ENCODE results near the gene TRIAP1. TPM values are rescaled to one million over a fixed set of nuclear protein-coding genes. Genes with fewer than 3 reads are reported as not detected.
"Not testable (repeated sequence)": the region's sequence is repeated elsewhere in the genome, so short reads cannot be mapped to it uniquely, and the experiment has no call there.

TRIAP1 gene
- 10 to 100 TPM; 35.0 to 48.4 (median 42.8) TPM for polyA plus RNA-seq (ENCODE audit: insufficient read length in 4 of 4)

DNA sequence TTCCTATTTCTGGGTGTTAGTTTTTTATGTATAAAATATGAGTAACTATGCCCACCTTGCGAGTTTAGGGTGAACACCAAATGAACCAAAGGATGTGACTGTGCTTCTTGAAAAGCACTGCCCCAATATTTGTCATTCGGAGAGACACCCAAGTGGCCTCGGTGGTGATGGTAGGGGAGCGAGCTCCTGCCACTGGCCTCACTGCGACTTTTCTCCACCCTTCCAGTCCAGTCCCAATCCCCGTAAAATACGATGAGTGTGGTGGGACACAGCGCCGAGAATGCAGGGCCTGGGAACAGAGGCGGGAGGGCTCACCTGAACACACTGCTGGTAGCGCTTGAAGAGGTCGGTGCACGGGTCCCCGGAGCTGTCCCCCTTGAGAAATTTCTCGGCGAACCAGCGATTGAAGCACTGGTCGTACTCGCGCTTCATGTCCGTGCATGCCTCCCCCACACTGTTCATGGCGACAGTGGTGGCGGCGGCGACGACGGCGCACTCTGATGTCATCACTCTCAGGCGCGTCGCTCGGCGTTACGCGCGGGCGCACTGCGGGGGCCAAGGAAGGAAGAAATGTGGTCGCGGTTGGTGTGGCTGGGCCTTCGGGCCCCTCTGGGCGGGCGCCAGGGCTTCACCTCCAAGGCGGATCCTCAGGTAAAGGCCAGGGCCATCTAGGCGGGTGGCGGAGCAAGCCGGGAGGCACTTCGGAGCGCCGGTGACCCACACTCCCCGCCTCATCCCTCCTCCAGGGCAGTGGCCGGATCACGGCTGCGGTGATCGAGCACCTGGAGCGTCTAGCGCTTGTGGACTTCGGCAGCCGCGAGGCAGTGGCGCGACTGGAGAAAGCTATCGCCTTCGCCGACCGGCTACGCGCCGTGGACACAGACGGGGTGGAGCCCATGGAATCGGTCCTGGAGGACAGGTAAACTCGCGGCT is at the start of gene TRIAP1, which contains the start of gene GATC:
TRIAP1 (minus strand) TSS at position 474 of the 933 bp plus-strand sequence; CDS start at position 462, 12 bp downstream.
GATC (plus strand) TSS at position 534 of the 933 bp plus-strand sequence; CDS start at position 571, 37 bp downstream.
- peak in 3 of 4 donors; percentile 72 to 83 (median 75) for DNase-seq (ENCODE audit: low read depth in 4 of 4, low spot score in 2 of 4)

DNA sequence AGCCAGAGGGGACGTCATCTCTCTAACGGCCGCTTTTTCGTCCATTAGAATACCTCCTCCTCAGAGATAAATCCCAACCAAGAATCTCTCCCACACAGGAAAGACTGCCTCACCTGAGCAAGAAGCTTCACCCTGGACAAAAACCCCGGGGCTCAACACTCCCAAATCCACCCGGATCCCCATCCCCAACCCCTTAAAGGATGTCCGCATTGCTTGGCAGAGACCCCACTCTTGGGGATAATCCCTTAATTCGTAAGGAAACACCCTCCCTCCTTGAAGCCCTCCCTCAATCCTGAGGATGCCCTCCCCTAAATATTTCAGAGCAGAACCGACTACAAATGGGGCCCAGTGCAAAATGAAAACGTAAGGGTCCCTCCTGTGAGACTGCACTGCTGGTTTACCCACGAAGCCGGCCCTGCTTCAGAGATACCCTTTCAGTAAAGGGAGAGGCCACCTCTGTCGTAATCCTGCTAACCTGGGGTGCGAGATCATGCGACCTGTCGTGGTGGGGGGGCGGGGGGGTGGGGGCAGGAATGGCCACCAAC is 49.1 kb upstream of the TRIAP1 start:
- no peak for DNase-seq (ENCODE audit: low read depth in 4 of 4, low spot score in 2 of 4)

DNA sequence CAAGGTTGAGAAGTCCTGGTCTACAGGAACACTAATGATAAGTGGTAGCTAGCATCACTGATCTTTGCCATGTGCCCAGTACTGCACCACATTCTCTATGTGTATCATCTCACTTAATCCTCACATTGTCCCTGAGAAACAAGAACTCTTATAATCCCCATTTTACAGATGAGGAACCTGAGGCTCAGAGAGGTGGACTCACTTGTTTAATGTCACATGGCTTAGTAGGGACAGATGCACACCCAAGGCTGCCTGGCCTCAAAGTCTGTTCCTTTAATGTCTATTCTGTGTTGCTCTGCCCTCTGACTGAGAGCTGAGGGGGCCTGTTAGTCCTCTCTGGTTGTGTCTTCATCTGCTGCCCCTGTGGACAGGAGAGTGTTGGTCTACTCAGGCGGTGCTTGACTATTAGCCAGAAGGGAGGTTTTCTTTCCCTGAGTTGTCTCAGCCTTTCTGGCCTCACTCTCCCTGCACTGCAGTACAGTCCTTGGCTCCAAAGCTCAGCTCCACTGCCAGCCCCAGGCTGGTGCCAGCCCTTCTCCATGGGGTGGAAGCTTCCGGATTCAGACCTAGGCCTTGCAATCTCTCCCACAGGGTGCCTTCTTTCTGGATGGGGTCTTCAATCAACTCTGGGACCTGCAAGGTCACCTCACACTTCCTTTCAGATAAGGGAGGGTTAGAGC is 44.8 kb upstream of the TRIAP1 start:
- no peak for DNase-seq (ENCODE audit: low read depth in 4 of 4, low spot score in 2 of 4)

DNA sequence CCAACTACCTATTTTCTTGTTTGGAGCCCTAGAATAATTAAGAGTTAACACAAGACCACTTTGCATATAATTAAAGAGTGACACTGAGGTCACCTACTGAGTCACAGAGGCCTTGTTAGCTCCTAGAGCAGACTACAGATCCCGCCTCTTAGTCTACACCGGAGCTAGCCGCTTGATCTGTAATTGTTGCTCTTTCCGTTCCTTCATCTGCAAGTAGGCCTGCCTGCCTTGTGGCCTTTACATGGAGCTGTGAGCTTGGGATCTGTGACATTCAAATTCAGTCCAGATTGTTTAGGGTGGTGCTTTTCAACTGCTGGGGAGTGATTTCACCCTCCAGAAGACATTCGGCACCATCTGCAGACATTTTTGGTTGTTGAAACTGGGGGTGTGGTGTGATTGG is 44.1 kb upstream of the TRIAP1 start:
- no peak for DNase-seq (ENCODE audit: low read depth in 4 of 4, low spot score in 2 of 4)

DNA sequence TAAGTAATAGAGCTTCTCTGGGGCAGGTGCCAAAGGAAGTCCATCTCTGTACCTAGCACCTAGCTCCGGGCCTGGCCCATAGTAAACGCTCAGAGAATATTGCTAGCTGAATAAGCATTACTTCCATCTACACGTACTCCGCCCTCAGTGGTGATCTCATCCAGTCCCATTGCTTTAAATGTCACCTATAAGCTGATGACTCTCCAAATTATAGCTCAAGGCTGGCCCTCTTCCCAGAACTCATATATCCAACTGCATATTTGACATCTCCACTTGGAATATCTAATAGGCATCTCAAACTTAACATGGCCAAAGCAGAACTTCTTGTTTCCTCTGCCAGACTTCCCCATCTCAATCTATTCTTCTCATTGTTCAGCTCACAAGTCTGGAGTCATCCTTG is 42.8 kb upstream of the TRIAP1 start:
- DNase-seq (ENCODE audit: low read depth in 4 of 4, low spot score in 2 of 4) = no peak

DNA sequence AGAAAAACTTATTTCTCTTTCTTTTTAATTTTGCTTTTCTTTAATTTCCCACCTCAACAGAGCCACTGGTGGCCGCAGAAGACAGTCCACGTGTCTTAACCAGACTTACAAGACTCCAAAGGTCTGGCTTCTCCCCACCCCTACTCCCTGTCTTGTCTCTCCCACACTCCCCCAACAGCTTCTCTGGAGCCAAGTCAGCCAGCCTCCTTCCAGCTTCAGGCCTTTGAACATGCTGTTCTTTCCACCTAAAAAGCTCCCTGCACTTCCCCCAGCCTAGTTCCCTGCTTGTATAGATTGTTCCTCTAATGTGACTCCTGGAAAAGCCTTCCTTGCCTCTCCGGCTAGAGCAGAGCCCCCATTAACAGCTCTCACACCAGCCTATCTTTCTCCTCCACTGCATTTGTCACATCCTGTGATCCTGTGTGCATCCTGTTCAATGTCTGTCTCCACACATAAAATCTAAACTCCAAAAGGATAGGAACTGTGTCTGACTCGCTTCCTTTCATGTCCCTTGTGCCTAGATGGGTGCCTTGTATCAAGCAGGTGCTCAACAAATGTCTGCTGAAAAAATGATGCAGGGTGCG is 42.0 kb upstream of the TRIAP1 start:
- DNase-seq (ENCODE audit: low read depth in 4 of 4, low spot score in 2 of 4) = no peak

DNA sequence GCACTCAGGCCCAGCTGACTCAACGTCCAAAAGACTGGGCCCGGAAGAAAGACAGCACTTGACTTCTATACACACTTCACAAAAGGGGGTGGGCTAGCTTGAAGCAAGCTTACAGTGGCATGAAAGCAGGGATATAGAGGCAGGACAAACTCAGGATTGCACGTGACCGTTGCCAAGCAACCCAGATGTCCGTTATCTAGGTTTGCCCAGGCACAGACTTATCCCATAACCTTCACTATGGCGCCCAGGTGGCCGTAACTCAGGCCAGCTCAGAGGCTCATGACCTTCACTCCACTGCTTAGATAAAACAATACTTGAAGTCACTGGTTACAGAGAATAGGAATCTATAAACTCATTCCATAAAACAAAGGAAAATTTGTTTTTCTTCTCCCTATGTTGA is 41.4 kb upstream of the TRIAP1 start:
- not testable (repeated sequence) for DNase-seq (ENCODE audit: low read depth in 4 of 4, low spot score in 2 of 4)

DNA sequence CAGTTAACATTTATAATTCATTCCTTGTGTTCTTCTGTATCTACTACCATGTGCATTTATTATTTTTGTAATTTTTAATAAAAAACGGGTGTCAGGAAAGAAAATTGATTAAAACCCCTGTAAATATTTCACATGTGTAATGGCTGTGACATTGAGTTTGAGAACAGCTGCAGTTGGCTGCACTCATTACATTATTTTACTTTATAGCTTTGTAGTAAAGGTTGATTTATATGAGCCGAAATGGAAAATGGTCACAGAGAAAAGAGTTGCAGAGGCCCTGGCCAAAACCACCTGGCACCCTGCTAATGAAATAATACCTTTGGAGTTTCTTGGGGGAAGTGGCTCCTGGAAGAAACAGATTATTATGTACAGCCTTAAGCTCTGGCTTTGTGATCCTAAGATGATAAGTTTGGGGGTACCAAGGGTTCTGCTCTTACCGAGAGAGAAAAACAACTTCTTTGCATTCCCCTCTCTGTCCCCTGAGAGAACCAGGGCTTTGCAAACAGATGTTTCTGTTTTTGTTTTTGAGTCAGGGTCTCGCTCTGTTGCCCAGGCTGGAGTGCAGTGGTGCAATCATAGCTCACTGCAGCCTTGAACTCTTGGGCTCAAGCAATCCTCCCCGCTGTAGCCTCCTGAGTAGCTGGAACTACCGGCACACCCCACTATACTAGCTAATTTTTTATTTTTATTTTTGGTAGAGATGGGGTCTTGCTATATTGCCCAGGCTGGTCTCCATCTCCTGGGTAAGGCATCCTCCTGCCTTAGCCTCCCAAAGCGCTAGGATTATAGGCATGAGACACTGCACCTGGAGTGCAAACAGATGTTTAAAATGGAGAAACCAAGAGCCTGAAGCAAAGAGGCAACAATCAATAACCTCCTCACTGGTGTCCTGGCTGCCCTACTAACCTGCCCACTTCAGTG is 40.0 kb upstream of the TRIAP1 start:
- no peak for DNase-seq (ENCODE audit: low read depth in 4 of 4, low spot score in 2 of 4)

DNA sequence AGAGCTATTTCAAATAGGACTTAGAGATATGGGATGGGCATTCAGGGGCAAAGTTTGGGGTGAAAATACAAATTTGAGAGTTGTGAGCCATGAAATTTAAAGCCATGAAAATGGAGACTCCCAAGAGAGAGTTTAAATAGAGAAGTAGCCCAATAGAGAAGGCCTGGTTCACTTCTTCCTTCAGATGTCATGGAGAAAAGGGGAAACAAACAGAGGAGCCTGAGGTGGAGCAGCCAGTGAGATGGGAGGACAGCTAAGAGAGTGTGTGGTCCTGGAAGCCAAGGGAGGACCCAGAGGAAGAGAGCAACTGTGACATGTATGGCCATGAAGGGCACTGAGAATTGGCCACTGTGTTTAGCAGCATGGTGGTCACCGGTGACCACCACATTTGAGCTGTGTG is 37.4 kb upstream of the TRIAP1 start:
- DNase-seq (ENCODE audit: low read depth in 4 of 4, low spot score in 2 of 4) = no peak

DNA sequence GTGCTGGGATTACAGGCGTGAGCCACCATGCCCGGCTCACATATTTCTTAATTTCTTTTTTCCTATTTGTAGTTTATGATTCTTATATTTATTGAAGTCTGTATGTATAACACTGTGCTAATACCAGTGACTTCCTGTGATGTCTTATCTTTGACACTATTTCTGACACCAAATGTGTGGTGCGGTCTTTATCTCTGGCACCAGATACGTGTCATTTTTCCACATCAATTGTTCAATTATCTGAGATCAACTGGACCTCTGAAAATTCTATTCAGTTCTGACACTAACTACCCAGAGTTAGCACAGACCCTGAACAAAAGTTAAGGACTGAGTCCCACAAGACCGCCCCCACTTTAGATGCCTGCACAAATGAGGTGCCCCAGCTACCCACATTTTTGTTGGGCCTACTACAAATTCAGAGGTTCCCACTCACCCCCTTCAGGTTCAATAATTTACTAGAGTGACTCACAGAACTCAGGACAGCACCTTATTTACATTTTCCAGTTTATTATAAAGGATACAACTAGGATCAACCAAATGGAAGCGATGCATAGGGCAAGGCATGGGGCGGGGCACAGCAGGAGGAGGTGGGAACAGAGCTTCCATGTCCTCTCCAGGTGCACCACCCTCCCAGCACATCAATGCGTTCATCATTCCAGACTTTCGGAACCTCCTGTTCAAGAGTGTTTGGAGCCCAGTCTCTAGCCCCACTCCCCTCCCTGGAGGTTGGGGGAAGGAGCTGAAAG is 35.0 kb upstream of the TRIAP1 start:
- DNase-seq (ENCODE audit: low read depth in 4 of 4, low spot score in 2 of 4) = no peak

DNA sequence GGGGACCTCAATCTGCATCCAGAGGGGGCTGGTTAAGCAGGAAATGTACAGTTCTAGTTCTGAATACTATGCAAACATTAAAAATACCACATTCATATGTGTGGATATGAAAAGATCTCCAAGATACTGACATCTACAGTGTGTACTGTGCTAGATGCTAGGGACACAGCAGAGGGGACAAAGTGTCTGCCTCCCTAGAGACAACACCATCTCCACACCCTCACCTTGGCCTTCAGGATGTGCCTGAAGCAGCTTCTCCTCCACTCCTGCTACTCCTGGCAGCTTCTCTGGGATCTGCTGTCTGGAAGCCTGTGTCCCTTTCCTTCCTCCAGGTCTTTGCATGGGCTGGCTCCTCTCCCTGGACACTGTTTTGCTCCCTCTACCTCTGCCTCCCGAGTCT is 34.0 kb upstream of the TRIAP1 start:
- DNase-seq (ENCODE audit: low read depth in 4 of 4, low spot score in 2 of 4) = no peak

DNA sequence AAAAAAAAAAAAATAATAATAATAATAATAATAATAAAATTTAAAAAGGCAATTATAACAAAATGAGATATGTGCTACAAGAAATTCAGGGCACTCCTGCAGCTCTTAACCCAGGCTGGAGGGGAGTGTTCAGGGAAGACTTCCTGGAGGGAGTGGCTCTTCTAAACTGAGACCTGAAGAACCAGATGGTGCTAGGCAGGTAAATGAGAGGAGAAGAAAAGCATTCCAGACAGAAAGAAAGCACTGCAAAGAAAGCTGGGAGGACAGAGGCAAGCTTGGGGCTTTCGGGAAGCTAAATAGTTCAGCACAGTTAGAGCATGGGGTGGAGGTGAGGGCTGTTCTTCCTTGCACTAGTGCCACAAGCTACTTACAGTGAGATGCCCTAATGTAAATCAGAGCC is 33.3 kb upstream of the TRIAP1 start:
- DNase-seq (ENCODE audit: low read depth in 4 of 4, low spot score in 2 of 4) = no peak

DNA sequence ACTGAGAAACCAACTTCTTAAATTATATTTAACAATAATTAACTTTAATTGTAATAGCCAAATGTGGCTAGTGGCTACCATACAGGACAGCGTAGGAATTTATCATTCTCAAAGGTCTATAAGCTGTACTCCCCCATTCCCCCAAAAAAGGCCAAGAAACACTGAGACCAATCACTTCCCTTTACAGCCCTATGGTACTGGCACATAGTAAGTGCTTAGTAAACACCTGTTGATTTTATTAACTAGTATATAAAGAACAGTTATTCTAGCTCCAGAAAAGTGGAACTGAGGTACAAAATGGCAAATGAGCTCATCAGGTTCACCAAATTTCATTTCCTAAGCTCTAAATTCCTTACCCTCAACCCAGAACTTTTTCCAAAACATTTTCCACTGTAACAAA is 29.5 kb upstream of the TRIAP1 start:
- no peak for DNase-seq (ENCODE audit: low read depth in 4 of 4, low spot score in 2 of 4)

DNA sequence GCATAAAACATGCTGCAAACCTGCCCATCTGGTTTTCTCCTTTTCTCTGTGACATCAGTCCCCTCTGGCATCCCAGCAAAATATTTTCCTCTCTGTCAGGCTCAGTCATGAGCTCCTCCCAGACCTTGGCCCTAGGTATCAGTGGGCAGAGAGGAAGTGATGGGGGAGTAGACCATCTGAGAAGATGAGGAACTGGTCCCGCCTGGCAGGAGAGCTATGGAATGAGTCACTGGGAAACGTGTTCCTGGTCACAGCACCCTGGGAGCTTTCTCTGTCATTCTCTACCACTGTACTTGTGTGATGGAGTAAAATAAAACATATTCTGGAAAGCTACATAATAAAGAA is 28.4 kb upstream of the TRIAP1 start:
- DNase-seq (ENCODE audit: low read depth in 4 of 4, low spot score in 2 of 4) = no peak

DNA sequence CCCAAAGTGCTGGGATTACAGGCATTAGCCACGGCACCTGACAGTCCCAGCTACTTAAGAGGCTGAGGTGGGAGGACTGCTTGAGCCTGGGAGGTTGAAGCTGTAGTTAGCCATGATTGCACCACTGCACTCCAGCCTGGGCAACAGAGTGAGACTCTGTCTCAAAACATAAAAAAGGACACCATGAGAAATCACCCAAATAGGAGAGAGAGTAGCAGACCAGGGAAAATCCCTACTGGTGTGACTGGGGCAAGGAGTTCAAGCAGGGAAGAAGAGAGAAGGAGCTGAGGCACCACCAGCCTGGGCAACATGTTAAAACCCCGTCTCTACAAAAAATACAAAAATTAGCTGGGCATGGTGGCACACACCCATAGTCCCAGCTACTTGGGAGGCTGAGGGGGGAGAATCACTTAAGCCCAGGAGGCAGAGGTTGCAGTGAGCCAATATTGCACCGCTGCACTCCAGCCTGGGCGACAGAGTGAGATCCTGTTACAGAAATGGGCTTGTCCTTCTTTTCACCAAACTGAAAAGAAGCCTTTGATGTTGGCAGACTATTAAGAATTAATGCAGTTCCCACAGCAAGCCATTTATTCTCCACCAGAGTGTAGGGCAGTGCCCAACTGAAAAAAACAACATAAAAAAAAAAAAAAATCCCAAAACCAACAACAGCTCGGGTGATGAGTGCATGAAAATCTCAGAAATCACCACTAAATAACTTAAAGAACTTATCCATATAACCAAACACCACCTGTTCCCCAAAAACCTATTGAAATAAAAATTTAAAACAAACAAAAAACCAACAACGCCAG is 27.8 kb upstream of the TRIAP1 start:
- DNase-seq (ENCODE audit: low read depth in 4 of 4, low spot score in 2 of 4) = no peak

DNA sequence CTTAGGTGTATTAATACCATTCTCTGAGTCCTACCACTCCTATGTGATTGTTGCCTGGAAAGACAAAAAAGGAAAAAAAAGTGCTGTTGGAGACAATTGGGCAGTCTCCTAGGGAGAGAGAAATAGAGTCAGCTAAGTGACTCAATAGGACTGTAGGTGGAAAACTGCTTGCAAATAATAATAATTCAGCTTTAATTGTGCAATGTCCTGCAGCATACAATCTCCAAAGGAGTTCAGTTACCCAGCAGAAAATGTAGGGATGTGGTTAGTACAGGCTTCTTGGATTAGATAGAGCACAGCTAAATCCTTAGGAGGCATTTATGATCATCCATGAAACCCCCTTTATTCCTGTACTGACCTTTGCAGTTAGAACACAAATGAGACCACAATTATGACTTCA is 26.3 kb upstream of the TRIAP1 start:
- DNase-seq (ENCODE audit: low read depth in 4 of 4, low spot score in 2 of 4) = no peak

DNA sequence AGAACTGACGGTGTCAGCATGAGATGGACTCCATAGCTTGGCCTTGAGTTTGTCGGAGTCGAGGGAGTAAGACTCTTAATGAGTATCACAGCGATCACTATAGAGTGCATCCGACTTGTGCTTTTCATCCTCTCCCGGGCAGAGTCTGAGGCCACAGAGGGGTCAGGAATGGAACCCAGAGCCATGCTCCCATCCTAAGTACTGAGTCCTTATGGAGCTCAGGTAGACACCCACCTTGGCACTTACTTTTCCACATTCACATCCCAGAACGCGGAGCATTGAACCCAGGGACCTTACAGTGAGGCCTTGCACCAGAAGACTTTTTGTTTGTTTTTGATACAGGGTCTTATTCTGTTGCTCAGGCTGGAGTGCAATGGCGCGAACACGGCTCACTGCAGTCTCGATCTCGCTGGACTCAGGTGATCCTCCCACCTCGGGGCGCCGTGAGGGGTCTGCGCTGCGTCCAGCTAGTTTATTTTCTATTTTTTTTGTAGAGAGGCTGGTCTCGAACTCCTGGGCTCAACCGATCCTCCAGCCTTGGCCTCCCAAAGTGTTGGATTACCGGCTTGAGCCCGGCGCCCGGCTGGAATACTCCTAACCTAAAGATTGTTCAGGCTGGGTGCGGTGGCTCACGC is 24.1 kb upstream of the TRIAP1 start:
- no peak for DNase-seq (ENCODE audit: low read depth in 4 of 4, low spot score in 2 of 4)
